Measurements from ENCODE around the gene LDHB.

DNA sequence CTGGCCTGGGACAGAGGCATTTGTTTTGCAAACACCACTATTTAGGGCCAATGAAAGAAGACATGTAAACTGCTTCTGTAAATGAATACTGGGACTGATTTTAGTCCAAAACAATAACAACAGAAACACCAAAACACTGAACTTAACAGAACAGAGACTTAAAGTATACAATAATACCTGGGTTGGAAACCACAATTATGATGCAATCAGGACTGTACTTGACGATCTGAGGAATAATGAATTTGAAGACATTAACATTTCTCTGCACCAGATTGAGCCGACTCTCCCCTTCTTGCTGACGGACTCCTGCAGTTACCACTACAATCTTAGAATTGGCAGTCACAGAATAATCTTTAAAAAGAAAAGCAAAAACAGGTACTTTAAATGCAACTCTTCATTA lies 13.9 kb downstream of the LDHB start:
- TF ChIP-seq, protein P1, sequence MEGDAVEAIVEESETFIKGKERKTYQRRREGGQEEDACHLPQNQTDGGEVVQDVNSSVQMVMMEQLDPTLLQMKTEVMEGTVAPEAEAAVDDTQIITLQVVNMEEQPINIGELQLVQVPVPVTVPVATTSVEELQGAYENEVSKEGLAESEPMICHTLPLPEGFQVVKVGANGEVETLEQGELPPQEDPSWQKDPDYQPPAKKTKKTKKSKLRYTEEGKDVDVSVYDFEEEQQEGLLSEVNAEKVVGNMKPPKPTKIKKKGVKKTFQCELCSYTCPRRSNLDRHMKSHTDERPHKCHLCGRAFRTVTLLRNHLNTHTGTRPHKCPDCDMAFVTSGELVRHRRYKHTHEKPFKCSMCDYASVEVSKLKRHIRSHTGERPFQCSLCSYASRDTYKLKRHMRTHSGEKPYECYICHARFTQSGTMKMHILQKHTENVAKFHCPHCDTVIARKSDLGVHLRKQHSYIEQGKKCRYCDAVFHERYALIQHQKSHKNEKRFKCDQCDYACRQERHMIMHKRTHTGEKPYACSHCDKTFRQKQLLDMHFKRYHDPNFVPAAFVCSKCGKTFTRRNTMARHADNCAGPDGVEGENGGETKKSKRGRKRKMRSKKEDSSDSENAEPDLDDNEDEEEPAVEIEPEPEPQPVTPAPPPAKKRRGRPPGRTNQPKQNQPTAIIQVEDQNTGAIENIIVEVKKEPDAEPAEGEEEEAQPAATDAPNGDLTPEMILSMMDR (IDR thresholded peaks at IDR 0.05; ENCODE audit: insufficient read depth, low read depth, low read length), result no peak
- TF ChIP-seq EZH2 (IDR thresholded peaks at IDR 0.05; ENCODE audit: insufficient read depth, low read length), result no peak

All from astrocyte (in vitro differentiated cells and primary cell).